ENCODE results near the gene NOTCH1. TPM values are rescaled to one million over a fixed set of nuclear protein-coding genes. Genes with fewer than 3 reads are reported as not detected.
"Not testable (repeated sequence)": the region's sequence is repeated elsewhere in the genome, so short reads cannot be mapped to it uniquely, and the experiment has no call there.

The NOTCH1 gene
- total RNA-seq, 1 experiment from 2014 or later: 23.3 TPM

- DNase-seq (ENCODE audit: low spot score): peak; percentile 87
These were observed 18.6 kb upstream of the NOTCH1 start for GRCh38 chr9:136564379-136564988.

- no peak for DNase-seq (ENCODE audit: low spot score)
These were observed 17.9 kb upstream of the NOTCH1 start for GRCh38 chr9:136563646-136564325.

- DNase-seq (ENCODE audit: low spot score): no peak
These were observed 17.1 kb upstream of the NOTCH1 start for GRCh38 chr9:136562746-136563495.

- DNase-seq (ENCODE audit: low spot score): no peak
These were observed 15.9 kb upstream of the NOTCH1 start for GRCh38 chr9:136561779-136562178.

- DNase-seq (ENCODE audit: low spot score): no peak
These were observed 14.7 kb upstream of the NOTCH1 start for GRCh38 chr9:136560586-136560985.

- not testable (repeated sequence) for DNase-seq (ENCODE audit: low spot score)
These were observed 13.5 kb upstream of the NOTCH1 start for GRCh38 chr9:136559371-136559770.

- DNase-seq (ENCODE audit: low spot score): not testable (repeated sequence)
These were observed 13.0 kb upstream of the NOTCH1 start for GRCh38 chr9:136558846-136559245.

- DNase-seq (ENCODE audit: low spot score): no peak
These were observed 12.5 kb upstream of the NOTCH1 start for GRCh38 chr9:136558373-136558772.

GRCh38 chr9:136557036-136557435, 11.2 kb upstream of the NOTCH1 start:
- DNase-seq (ENCODE audit: low spot score): no peak

GRCh38 chr9:136556166-136556565, 10.3 kb upstream of the NOTCH1 start:
- no peak for DNase-seq (ENCODE audit: low spot score)

GRCh38 chr9:136554870-136555269, 9.0 kb upstream of the NOTCH1 start:
- no peak for DNase-seq (ENCODE audit: low spot score)

GRCh38 chr9:136553581-136553980, 7.7 kb upstream of the NOTCH1 start:
- DNase-seq (ENCODE audit: low spot score): no peak

GRCh38 chr9:136552117-136552703, 6.4 kb upstream of the NOTCH1 start:
- no peak for DNase-seq (ENCODE audit: low spot score)

GRCh38 chr9:136551401-136552116, 5.7 kb upstream of the NOTCH1 start:
- peak; percentile 91 for DNase-seq (ENCODE audit: low spot score)

GRCh38 chr9:136550439-136551289, 4.8 kb upstream of the NOTCH1 start:
- no peak for DNase-seq (ENCODE audit: low spot score)

- DNase-seq (ENCODE audit: low spot score): no peak
These were observed 3.4 kb upstream of the NOTCH1 start for GRCh38 chr9:136549010-136549980.

- no peak for DNase-seq (ENCODE audit: low spot score)
These were observed 1.8 kb upstream of the NOTCH1 start for GRCh38 chr9:136547508-136548215.

GRCh38 chr9:136546697-136547501, 1.1 kb upstream of the NOTCH1 start:
- DNase-seq (ENCODE audit: low spot score): peak; percentile 65

Measured in A172 (cell line).